Transverse colon (tissue), 4 donors: ENCODE results near the gene ZNF185. TPM values are rescaled to one million over a fixed set of nuclear protein-coding genes. Genes with fewer than 3 reads are reported as not detected.

Source experiments
- DNase-seq: peaks from one replicate; pipeline ENCODE4 v3.0.0-alpha.2; 2019
- H3K27ac ChIP-seq, 4 donors: fragments of 200-600 bp; sonication (generic); 2 replicates each; pipeline ENCODE4 v1.5.1; 2016 to 2018; ENCODE audit warnings: inconsistent platforms in 4 of 4
- H3K27me3 ChIP-seq: fragments of 200-600 bp; sonication (generic); 2 replicates; pipeline ENCODE4 v1.5.1; 2017; ENCODE audit warnings: inconsistent platforms
- H3K36me3 ChIP-seq, 4 donors: fragments of 200-600 bp; sonication (generic); 2 replicates each; pipeline ENCODE4 v1.5.1; 2017 to 2019; ENCODE audit warnings: inconsistent platforms in 4 of 4
- H3K4me1 ChIP-seq, 4 donors: fragments of 200-600 bp; sonication (generic); 2 replicates each; pipeline ENCODE4 v1.5.1; 2017 to 2020; ENCODE audit warnings: inconsistent platforms in 4 of 4
- H3K4me3 ChIP-seq, 4 donors: fragments of 200-600 bp; sonication (generic); 1 replicate in 1 of 4; 2 replicates in 3 of 4; pipeline versions ENCODE4 v1.5.1 to v1.6.1; 2017 to 2019; ENCODE audit warnings: inconsistent platforms in 4 of 4
- H3K9me3 ChIP-seq, 2 donors: fragments of 200-600 bp; sonication (generic); 2 replicates each; pipeline ENCODE4 v1.5.1; 2017 to 2019; ENCODE audit warnings: inconsistent platforms in 2 of 2
- EP300 ChIP-seq: sonication (generic); formaldehyde crosslinking; IDR thresholded peaks from one replicate; pipeline ENCODE4 v1.6.1; 2017; ENCODE audit warnings: antibody characterized with exemption, low read depth
- POLR2A ChIP-seq: fragments of 450-650 bp; IDR thresholded peaks from one replicate; pipeline ENCODE4 v1.6.1; 2016; ENCODE audit warnings: antibody characterized with exemption, mild to moderate bottlenecking, moderate library complexity
- POLR2AphosphoS5 ChIP-seq, 3 donors: sonication (generic); formaldehyde crosslinking; IDR thresholded peaks; one replicate each; pipeline ENCODE4 v1.6.1; 2016; ENCODE audit warnings: antibody characterized with exemption in 3 of 3
- WGBS, 2 donors: methylation state at CpG; one replicate each; pipeline ENCODE4 v1.1.5; 2018; ENCODE audit warnings: low coverage in 1 of 2; 5-methylcytosine and 5-hydroxymethylcytosine counted together
- in situ Hi-C, 4 donors: fragments of 200-750 bp; cut with MboI; loops; one replicate each; pipeline versions ENCODE4 v1.15.0 to v1.15.1; 2017; ENCODE audit warnings: low sequenced_read_pairs in 3 of 4, low pct_ligation_motif_present in 1 of 4, low pct_unique_long_range_greater_than_20kb in 1 of 4
- intact Hi-C: fragments of 100-400 bp; cut with DNase I; formaldehyde crosslinking; loops from one replicate; pipeline ENCODE4 v1.15.1; 2023; ENCODE audit warnings: low total_unique reads
- total RNA-seq, 4 donors: library from RNA; depleted of rRNA; stranded (reverse); fragments of >200 nt; gene quantifications; one replicate each; pipeline ENCODE4 v1.1.0, GENCODE V29; 2016
- TF ChIP-seq, protein P1 (sequence below), 5 experiments: fragments of 200-600 bp in 3 of 5; fragments of 450-650 bp in 2 of 5; sonication (generic) in 3 of 5; IDR thresholded peaks; 1 replicate in 2 of 5; 2 replicates in 3 of 5; pipeline ENCODE4 v1.5.1; 2016 to 2017; ENCODE audit warnings: antibody characterized with exemption in 5 of 5, inconsistent platforms in 3 of 5, mild to moderate bottlenecking in 2 of 5, moderate library complexity in 1 of 5

The ZNF185 gene
- total RNA-seq, 4 donors from 2014 or later: 0.40 to 4.1 (median 3.2) TPM; not detected in 1

DNA sequence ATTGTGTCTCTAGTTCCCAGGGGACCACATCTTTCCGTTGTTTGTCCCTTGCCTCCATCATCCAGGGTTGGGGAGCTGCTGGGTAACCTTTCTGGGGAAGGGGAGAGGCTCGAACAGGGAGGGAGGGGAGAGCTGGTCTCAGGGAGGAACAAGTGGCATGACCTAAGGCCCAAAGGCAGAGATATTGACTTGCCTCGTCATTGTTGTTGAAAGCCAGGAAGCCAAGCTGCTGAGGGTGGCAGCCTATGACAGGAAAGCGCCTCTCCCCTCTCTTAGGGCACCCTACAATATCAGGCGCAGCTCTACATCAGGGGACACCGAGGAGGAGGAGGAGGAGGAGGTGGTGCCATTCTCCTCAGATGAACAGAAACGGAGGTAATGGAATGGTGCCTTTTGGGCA is 20.8 kb downstream of the ZNF185 start:
- intact Hi-C loops: no loop called here
- Histone ChIP-seq H3K9me3 (no peaks in the 10 kb centered on the region), H3K36me3 (no peaks in the 10 kb centered on the region), H3K4me1 (no peaks in the 10 kb centered on the region), H3K27me3 (no peaks in the 10 kb centered on the region), H3K4me3 (no peak overlapping the region), H3K27ac (no peak overlapping the region)
- no peak for DNase-seq
- in situ Hi-C loops: no loop called here
- 61% methylated on average over 7 of the region's 7 CpGs; no CpG with 5 or more reads in 1 of the 2 donors for WGBS, 2 donors
- TF ChIP-seq POLR2A: no peak
- no peak for TF ChIP-seq EP300
- no peak for TF ChIP-seq POLR2AphosphoS5 (IDR thresholded peaks at IDR 0.05)
- TF ChIP-seq, protein P1, sequence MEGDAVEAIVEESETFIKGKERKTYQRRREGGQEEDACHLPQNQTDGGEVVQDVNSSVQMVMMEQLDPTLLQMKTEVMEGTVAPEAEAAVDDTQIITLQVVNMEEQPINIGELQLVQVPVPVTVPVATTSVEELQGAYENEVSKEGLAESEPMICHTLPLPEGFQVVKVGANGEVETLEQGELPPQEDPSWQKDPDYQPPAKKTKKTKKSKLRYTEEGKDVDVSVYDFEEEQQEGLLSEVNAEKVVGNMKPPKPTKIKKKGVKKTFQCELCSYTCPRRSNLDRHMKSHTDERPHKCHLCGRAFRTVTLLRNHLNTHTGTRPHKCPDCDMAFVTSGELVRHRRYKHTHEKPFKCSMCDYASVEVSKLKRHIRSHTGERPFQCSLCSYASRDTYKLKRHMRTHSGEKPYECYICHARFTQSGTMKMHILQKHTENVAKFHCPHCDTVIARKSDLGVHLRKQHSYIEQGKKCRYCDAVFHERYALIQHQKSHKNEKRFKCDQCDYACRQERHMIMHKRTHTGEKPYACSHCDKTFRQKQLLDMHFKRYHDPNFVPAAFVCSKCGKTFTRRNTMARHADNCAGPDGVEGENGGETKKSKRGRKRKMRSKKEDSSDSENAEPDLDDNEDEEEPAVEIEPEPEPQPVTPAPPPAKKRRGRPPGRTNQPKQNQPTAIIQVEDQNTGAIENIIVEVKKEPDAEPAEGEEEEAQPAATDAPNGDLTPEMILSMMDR (IDR thresholded peaks at IDR 0.05): no peak

DNA sequence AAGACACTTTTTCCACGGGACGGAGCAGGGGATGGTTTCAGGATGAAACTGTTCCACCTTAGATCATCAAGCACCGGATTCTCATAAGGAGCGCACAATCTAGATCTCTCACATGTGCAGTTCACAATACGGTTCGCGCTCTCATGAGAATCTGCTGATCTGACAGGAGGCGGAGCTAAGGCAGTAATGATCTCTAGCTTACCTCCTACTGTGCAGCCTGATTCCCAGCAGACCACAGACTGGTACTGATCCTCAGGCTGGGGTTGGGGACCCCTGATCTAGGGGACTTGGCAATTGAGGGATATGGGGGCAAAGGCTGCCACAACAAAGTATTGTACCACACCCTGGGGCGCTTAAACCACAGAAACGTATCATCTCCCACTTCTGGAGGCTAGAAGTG is 25.7 kb downstream of the ZNF185 start:
- Histone ChIP-seq H3K4me1 (peaks cover 0 to 5% (median 0%) of the 10 kb centered on the region in 4 donors), H3K4me3 (no peak overlapping the region), H3K27ac (no peak overlapping the region), H3K9me3 (no peaks in the 10 kb centered on the region), H3K27me3 (no peaks in the 10 kb centered on the region), H3K36me3 (no peaks in the 10 kb centered on the region)
- WGBS, 2 donors: 80% methylated on average over 10 of the region's 10 CpGs; no CpG with 5 or more reads in 1 of the 2 donors
- intact Hi-C loops (no loop called here), in situ Hi-C loops (no loop called here)
- no peak for TF ChIP-seq EP300
- TF ChIP-seq POLR2A: no peak
- TF ChIP-seq, protein P1 (IDR thresholded peaks at IDR 0.05): no peak
- no peak for TF ChIP-seq POLR2AphosphoS5 (IDR thresholded peaks at IDR 0.05)
- DNase-seq: no peak

DNA sequence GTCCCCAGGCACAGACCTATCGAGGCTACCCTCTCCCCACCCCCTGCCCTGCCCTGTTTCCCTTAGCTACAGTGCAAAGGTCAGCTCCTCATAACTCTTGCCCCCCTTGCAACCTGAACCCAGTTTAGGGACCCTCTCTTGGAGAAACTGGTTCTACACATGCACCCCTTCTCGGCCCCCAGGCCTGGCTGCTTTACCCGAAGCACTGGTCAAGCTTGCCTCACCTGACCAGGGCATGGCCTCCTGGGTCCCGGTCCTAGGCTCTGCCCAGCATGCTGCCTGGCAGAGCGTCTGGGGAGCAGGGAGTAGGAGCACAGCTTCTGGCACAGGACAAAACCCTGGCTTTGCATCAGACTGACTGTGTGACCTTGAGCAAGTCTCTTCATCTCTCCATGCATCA is 28.0 kb downstream of the ZNF185 start:
- no peak overlapping the region for H3K4me3 ChIP-seq
- intact Hi-C loops: no loop called here
- peaks cover 0 to 5% (median 0%) of the 10 kb centered on the region in 4 donors for H3K4me1 ChIP-seq
- H3K9me3 ChIP-seq: no peaks in the 10 kb centered on the region
- H3K36me3 ChIP-seq: no peaks in the 10 kb centered on the region
- 81% methylated on average over 5 of the region's 5 CpGs; no CpG with 5 or more reads in 1 of the 2 donors for WGBS, 2 donors
- in situ Hi-C loops: no loop called here
- no peaks in the 10 kb centered on the region for H3K27me3 ChIP-seq
- no peak overlapping the region for H3K27ac ChIP-seq
- no peak for TF ChIP-seq POLR2AphosphoS5 (IDR thresholded peaks at IDR 0.05)
- no peak for TF ChIP-seq EP300
- TF ChIP-seq, protein P1 (IDR thresholded peaks at IDR 0.05): no peak
- no peak for TF ChIP-seq POLR2A
- DNase-seq: no peak

DNA sequence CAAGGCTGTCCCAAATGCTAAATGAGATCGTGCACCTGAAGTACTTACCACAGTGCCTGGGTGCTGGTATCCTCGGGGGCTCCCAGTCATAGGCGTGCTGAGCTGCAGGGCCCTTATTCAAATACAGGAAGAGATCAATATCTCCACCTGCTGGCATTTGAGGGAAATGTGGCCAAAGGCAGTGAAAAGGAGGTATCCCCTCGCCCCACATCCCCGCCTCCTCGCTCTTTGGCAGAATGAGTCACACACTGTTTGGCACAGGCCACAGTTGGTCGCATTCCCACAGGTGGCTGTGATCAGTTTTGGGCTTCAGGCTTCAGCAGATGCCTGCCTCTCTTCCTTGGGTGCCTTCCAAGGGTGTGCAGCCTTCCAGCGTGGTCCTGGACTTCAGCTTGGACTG is 28.4 kb downstream of the ZNF185 start:
- Histone ChIP-seq H3K4me3 (no peak overlapping the region), H3K27me3 (no peaks in the 10 kb centered on the region), H3K4me1 (peaks cover 0 to 5% (median 0%) of the 10 kb centered on the region in 4 donors), H3K27ac (no peak overlapping the region), H3K36me3 (no peaks in the 10 kb centered on the region), H3K9me3 (no peaks in the 10 kb centered on the region)
- intact Hi-C loops: no loop called here
- in situ Hi-C loops: no loop called here
- DNase-seq: peak; percentile 22
- no peak for TF ChIP-seq POLR2A
- TF ChIP-seq, protein P1 (IDR thresholded peaks at IDR 0.05): peak in 4 of 5 experiments; percentile 17 to 35 (median 28)
- 12% methylated on average over 8 of the region's 8 CpGs; no CpG with 5 or more reads in 1 of the 2 donors for WGBS, 2 donors
